ENCODE data around the gene ABHD16B.

Gene ABHD16B

DNA sequence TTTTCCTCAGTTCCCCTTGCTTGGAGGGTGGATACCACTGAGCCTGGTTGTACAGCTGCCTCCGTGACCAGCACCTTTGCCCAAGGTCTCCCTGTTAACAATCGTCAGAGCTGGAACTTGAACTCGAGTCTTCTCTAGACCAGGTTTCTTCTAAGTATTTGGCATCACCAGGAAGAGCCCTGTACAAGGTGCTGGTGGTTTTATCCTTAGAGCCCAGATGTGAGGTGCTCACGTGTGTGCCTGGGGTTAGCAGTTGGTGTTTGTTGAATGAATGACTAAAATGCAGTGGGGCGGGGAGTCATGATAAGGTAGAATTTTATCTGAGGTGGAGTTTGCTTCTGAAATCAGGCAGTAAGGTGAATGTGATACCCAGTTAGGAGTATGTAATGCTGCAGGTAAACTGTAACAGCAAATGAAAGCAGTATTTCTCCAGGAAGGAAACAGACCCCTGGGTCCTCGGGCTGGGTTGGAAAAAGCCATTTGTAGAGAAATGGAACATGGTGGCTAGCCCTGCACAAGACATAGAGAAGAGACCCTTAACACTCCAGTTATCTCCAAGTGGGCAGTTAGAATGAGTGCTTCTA lies 36.8 kb downstream of the ABHD16B start:
- DNase-seq: no peak

DNA sequence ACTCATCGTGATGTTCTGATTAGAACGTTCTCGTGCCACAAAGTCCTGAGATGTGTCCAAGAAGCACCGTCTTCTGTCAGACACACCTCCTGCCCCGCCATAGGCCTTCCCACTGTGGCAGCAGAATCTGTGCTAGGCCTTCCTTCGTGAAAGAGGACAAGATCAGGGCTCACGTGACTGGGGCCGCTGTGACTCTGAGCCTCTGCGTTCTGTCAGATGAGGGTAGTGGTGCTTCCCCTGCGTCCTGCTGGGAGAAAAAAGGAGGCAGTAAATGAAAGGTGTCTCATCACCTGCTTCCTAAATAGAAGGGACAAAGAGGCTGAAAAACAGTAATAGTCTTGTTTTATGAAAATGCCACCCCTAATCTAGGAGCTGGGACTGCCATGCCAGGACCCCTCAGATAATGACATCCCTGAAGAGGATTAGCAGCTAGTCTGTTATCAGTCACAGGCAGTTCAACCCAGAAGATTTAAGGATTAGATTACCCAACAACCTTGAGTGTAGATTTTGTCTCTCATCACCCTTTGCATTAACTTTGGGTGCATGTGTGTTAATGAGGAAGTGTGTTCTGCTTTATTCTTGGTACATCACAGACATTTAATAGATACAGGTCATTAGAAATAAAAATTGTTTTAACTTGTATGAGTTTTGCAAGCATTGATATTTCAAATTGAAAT lies 37.7 kb downstream of the ABHD16B start:
- DNase-seq: no peak

DNA sequence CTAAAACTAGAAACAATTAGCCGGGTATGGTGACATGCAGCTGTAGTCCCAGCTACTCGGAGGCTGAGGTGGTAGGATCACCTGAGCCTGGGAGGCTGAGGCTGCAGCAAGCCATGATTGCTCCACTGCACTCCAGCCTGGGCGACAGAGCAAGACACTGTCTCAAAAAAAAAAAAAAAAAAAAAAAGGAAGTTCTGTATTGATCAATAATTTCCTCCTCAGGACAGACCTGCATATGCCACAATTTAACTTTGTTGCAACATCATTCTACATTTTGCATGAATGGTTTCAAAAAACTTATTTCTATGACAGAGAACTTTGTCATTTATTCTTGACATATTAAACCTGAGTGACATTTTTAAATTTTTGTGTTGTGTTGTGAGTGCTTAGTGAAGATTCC lies 39.1 kb downstream of the ABHD16B start:
- no peak for DNase-seq

DNA sequence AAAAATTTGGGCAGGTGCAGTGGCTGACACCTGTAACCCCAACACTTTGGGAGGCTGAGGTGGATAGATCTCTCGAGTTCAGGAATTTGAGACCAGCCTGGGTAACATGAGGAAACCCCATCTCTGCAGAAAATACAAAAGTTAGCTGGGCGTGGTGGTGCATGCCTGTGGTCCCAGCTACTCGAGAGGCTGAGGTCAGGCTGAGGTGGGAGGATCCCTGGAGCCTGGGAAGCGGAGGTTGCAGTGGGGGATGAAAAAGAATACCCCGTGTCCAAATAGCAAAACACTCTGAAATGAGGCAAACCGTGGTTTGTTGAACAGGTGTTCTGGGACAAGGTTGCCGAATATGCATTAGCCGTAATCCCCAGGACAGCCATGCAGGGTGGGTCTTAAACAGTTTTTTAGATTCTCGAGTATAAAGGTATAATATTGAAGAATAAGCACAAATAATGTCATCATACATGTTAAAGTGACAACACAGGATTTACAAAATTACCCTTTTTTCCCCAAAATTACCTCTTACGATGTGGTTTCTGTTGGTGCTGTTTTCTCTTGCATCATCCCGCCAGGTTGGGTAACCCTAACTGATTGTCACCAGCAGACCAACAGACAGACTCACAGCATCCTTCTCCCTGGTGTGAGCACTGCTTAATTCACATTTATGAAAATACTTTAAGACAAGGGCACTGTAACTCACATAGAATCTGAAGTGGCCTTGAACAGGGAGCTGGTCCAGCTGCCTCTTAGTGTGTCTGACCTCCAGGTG lies 42.7 kb downstream of the ABHD16B start:
- DNase-seq: no peak

DNA sequence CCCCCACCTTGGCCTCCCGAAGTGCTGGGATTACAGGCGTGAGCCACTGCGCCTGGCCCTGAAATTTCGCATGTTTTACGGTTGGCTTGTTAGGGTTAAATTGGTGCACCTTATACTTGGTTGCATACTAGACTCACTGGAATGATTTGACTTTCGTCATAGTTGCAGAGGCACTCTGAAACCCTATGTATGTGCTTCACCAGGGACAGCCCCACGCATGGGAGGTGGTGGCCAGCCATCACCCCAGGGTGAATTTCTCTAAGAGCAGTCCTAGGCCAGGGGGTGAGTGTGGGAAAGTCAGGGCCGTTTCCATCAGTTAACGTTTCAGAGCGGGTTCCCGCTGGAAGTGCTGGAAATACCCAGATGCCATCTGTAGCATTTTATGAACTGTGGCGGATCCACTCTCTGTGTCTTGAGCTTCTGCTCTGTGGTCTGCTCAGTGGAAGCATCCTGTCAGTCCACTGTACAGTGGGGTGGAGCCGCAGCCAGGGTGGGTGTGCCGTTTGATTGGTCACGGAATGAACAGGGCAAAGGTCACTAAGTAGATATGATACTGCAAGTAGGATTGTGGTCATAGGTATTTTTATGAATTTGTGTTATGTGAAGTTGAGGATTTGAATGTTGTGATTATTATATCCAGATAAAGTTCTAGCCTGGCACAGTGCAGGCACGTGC lies 46.8 kb downstream of the ABHD16B start:
- DNase-seq: no peak

DNA sequence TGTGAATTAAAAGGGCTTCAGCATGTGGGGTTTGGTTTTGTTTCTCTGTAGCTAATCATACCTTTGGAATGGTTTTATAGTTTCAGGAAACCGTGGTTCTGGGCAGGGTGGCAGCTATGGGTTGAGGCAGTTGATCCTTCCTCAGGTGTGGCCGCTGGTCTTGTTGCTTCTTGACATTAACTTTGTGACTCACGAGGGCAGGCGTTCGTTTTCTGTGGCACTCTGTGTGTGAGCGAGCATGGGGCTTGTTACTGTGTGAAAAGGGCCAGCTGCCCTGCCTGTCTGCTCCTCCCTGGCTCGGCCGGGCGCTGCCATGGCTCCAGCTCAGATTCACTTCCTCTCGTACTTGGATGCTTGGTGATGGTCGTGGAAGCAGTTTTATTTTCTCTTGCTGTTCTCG lies 49.9 kb downstream of the ABHD16B start:
- no peak for DNase-seq
